HG02973 (cell line): ENCODE measurements around the gene PSEN1.

ENCODE experiments used
- ATAC-seq: cut with Tn5 transposase; IDR thresholded peaks from one replicate; pipeline ENCODE4 v1.9.1; 2021; ENCODE audit warnings: moderate library complexity; ENCODE audit not compliant: unreplicated experiment

Gene PSEN1

GRCh38 chr14:73252491-73253322 is 116.4 kb downstream of the PSEN1 start:
- ATAC-seq, result no peak

GRCh38 chr14:73253323-73253610 is 117.0 kb downstream of the PSEN1 start:
- no peak for ATAC-seq

GRCh38 chr14:73253721-73254120 is 117.4 kb downstream of the PSEN1 start:
- ATAC-seq, result no peak

GRCh38 chr14:73254247-73255004 is 118.1 kb downstream of the PSEN1 start:
- no peak for ATAC-seq

GRCh38 chr14:73255005-73255400 is 118.7 kb downstream of the PSEN1 start:
- ATAC-seq, result no peak

GRCh38 chr14:73255693-73256225 is 119.5 kb downstream of the PSEN1 start:
- no peak for ATAC-seq

GRCh38 chr14:73258076-73258475 is 121.8 kb downstream of the PSEN1 start:
- no peak for ATAC-seq

GRCh38 chr14:73258845-73259611 is 122.7 kb downstream of the PSEN1 start:
- ATAC-seq, result no peak

GRCh38 chr14:73259837-73260236 is 123.5 kb downstream of the PSEN1 start:
- no peak for ATAC-seq

GRCh38 chr14:73260574-73260973 is 124.3 kb downstream of the PSEN1 start:
- ATAC-seq, result no peak

- ATAC-seq, result no peak
Observed at GRCh38 chr14:73261075-73261474, 124.8 kb downstream of the PSEN1 start.

- ATAC-seq, result no peak
Observed at GRCh38 chr14:73261520-73262426, 125.5 kb downstream of the PSEN1 start.

- ATAC-seq, result no peak
Observed at GRCh38 chr14:73262427-73263183, 126.3 kb downstream of the PSEN1 start.

- no peak for ATAC-seq
Observed at GRCh38 chr14:73263606-73264005, 127.3 kb downstream of the PSEN1 start.

GRCh38 chr14:73264080-73264884 is 128.0 kb downstream of the PSEN1 start:
- ATAC-seq, result no peak

GRCh38 chr14:73264885-73265720 is 128.8 kb downstream of the PSEN1 start:
- ATAC-seq, result no peak

GRCh38 chr14:73265721-73266046 is 129.4 kb downstream of the PSEN1 start:
- ATAC-seq, result no peak

- ATAC-seq, result no peak
Observed at GRCh38 chr14:73266317-73266716, 130.0 kb downstream of the PSEN1 start.
